Endothelial cell of umbilical vein (primary cell): ENCODE results near the gene RMND5A. TPM values are rescaled to one million over a fixed set of nuclear protein-coding genes. Genes with fewer than 3 reads are reported as not detected.

Source experiments
- BruUV-seq: library from RNA; stranded (reverse); fragments of 400-500 nt; replicated peaks from 2 replicates; lab custom pipeline; 2021; lab: Mats Ljungman, UMichigan
- CTCF ChIA-PET: fragments of 300-600, 350-600 bp; sonication (Branson Sonifier 250); formaldehyde crosslinking; loops from one replicate; lab custom pipeline; 2021; ENCODE audit warnings: antibody characterized with exemption, inconsistent platforms; lab: Charles Lee
- POLR2A ChIA-PET: fragments of 300-600, 350-600 bp; sonication (Branson Sonifier 250); formaldehyde crosslinking; loops from one replicate; lab custom pipeline; 2021; ENCODE audit warnings: antibody characterized with exemption, inconsistent platforms; lab: Charles Lee
- DNase-seq: peaks from one replicate; pipeline ENCODE4 v3.0.0-alpha.2; 2011; ENCODE audit warnings: low read depth, low spot score
- FAIRE-seq: peaks from 2 replicates; lab custom pipeline; 2011; peaks lifted over from hg19 to GRCh38; lab: Jason Lieb, UNC
- H2AFZ ChIP-seq: 2 replicates; pipeline ENCODE4 v1.6.0; 2012; ENCODE audit warnings: low read depth, low read length, control low read depth, inconsistent platforms
- H3K27ac ChIP-seq: 2 replicates; pipeline ENCODE4 v1.5.1; 2011; ENCODE audit warnings: low read depth, mild to moderate bottlenecking, control low read depth, low read length, moderate library complexity; ENCODE audit not compliant: insufficient read depth
- H3K27me3 ChIP-seq, 2 experiments: 2 replicates each; pipeline versions ENCODE4 v1.6.0 to v1.6.1; 2011; ENCODE audit warnings: low read length in 2 of 2, mixed read lengths in 1 of 2; ENCODE audit not compliant: control insufficient read depth in 2 of 2, insufficient read depth in 2 of 2
- H3K36me3 ChIP-seq, 2 experiments: 2 replicates in 1 of 2; 3 replicates in 1 of 2; pipeline ENCODE4 v1.5.1; 2011; ENCODE audit warnings: low read length in 2 of 2, mild to moderate bottlenecking in 1 of 2, moderate library complexity in 1 of 2; ENCODE audit not compliant: control insufficient read depth in 2 of 2, insufficient read depth in 2 of 2; ENCODE audit errors: extremely low read depth in 1 of 2
- H3K4me1 ChIP-seq: 3 replicates; pipeline ENCODE4 v1.5.1; 2011; ENCODE audit warnings: mild to moderate bottlenecking, low read length; ENCODE audit not compliant: control insufficient read depth, insufficient read depth; ENCODE audit errors: extremely low read depth
- H3K4me2 ChIP-seq: 2 replicates; pipeline ENCODE4 v1.6.1; 2011; ENCODE audit warnings: low read length, control low read depth, mixed read lengths; ENCODE audit not compliant: insufficient read depth
- H3K4me3 ChIP-seq, 3 experiments: fragments of 200-600 bp in 1 of 3; sonication (generic), shearing (Covaris generic) in 1 of 3; replicated peaks in 1 of 3; 2 replicates each; pipeline ENCODE4 v1.5.1; 2011 to 2016; ENCODE audit warnings: control low read depth in 3 of 3, low read length in 3 of 3, mild to moderate bottlenecking in 2 of 3, inconsistent platforms in 1 of 3, low read depth in 1 of 3, moderate library complexity in 1 of 3; ENCODE audit not compliant: insufficient read depth in 1 of 3
- H3K79me2 ChIP-seq: 2 replicates; pipeline ENCODE4 v1.6.0; 2012; ENCODE audit warnings: low read length, inconsistent platforms; ENCODE audit not compliant: control insufficient read depth, insufficient read depth
- H3K9ac ChIP-seq: replicated peaks from 2 replicates; pipeline ENCODE3; 2011; ENCODE audit warnings: low read length, control low read depth; ENCODE audit not compliant: insufficient read depth; ENCODE audit errors: extremely low read depth
- H3K9me1 ChIP-seq: replicated peaks from 3 replicates; pipeline ENCODE4 v1.6.0; 2011; ENCODE audit warnings: mild to moderate bottlenecking, low read length; ENCODE audit not compliant: control insufficient read depth, insufficient read depth; ENCODE audit errors: extremely low read depth
- H3K9me3 ChIP-seq: replicated peaks from 2 replicates; pipeline ENCODE4 v1.5.1; 2012; ENCODE audit warnings: low read length, inconsistent platforms; ENCODE audit not compliant: control insufficient read depth, insufficient read depth
- H4K20me1 ChIP-seq: replicated peaks from 2 replicates; pipeline ENCODE3; 2011; ENCODE audit warnings: mild to moderate bottlenecking, low read length; ENCODE audit not compliant: control insufficient read depth, insufficient read depth; ENCODE audit errors: extremely low read depth
- CTCF ChIP-seq, 2 donors: IDR thresholded peaks; 1 replicate in 1 of 2; 2 replicates in 1 of 2; pipeline ENCODE4 v1.5.1; 2011; ENCODE audit warnings: low read length in 2 of 2, mild to moderate bottlenecking in 2 of 2, moderate library complexity in 2 of 2, control low read depth in 1 of 2, inconsistent platforms in 1 of 2, low read depth in 1 of 2; ENCODE audit not compliant: insufficient read depth in 1 of 2; ENCODE audit errors: extremely low read depth in 1 of 2
- EZH2 ChIP-seq: IDR thresholded peaks from 2 replicates; pipeline ENCODE4 v1.6.1; 2012; ENCODE audit warnings: borderline replicate concordance, low read depth, mild to moderate bottlenecking, moderate library complexity, low read length, inconsistent platforms; ENCODE audit not compliant: severe bottlenecking
- FOS ChIP-seq: IDR thresholded peaks from 2 replicates; pipeline ENCODE4 v1.6.1; 2011; ENCODE audit warnings: mild to moderate bottlenecking, low read length, moderate library complexity, borderline replicate concordance; ENCODE audit not compliant: insufficient read depth
- GATA2 ChIP-seq: IDR thresholded peaks from 2 replicates; pipeline ENCODE4 v1.7.0; 2011; ENCODE audit warnings: low read depth, mild to moderate bottlenecking, moderate library complexity, mixed read lengths, low read length; ENCODE audit not compliant: insufficient read length, insufficient read depth
- JUN ChIP-seq: IDR thresholded peaks from 2 replicates; pipeline ENCODE4 v1.6.1; 2011; ENCODE audit warnings: borderline replicate concordance, low read depth; ENCODE audit not compliant: insufficient read length, insufficient read depth
- MAX ChIP-seq: IDR thresholded peaks from 2 replicates; pipeline ENCODE4 v1.6.1; 2011; ENCODE audit not compliant: insufficient read depth, insufficient read length
- MYC ChIP-seq: IDR thresholded peaks from one replicate; pipeline ENCODE4 v1.6.1; 2011; ENCODE audit warnings: mild to moderate bottlenecking, low read depth, low read length
- POLR2A ChIP-seq: IDR thresholded peaks from 2 replicates; pipeline ENCODE4 v1.6.1; 2012; ENCODE audit warnings: low read depth, mild to moderate bottlenecking, control low read depth, low read length
- POLR2AphosphoS5 ChIP-seq: IDR thresholded peaks from 2 replicates; pipeline ENCODE4 v1.6.1; 2012; ENCODE audit warnings: low read depth, mild to moderate bottlenecking, control low read depth, low read length, moderate library complexity; ENCODE audit not compliant: insufficient read depth
- dilution Hi-C: fragments of 300-500 bp; cut with MboI; formaldehyde crosslinking; loops from one replicate; pipeline ENCODE4 v1.15.0; 2019; ENCODE audit warnings: low sequenced_read_pairs; ENCODE audit not compliant: extremely low pct_ligation_motif_present
- intact Hi-C: fragments of 100-400 bp; cut with micrococcal nuclease; formaldehyde crosslinking; loops from one replicate; pipeline ENCODE4 v1.10.0; 2022
- polyA plus RNA-seq, 4 experiments: library from polyadenylated mRNA; depleted of rRNA in 3 of 4; stranded (reverse) in 3 of 4; unstranded in 1 of 4; fragments of >200 nt; gene quantifications; 2 replicates each; pipeline versions ENCODE4 v1.2.1 to v1.2.3, GENCODE V29; 2011 to 2012; ENCODE audit warnings: missing spikeins in 1 of 4
- total RNA-seq: library from RNA; stranded (reverse); gene quantifications from 2 replicates; pipeline ENCODE4 v1.2.3, GENCODE V29; 2021

Gene RMND5A
- total and polyA plus RNA-seq, 2 donors (not counting 3 experiments of a cell fraction or from before 2014, with no cell fraction given): 10.8 to 21.5 TPM

- CTCF ChIA-PET: interaction anchor here (1.0 to 3.7 kb wide), 3 partner anchors 9 to 13 kb away, joined by 3 to 17 read pairs (median 5); no protein-coding TSS in a partner anchor
- BruUV-seq: no TSS peak
- FAIRE-seq: no peak
Observed at GRCh38 chr2:86753606-86754005, 33.5 kb downstream of the RMND5A start.

More at GRCh38 chr2:86753606-86754005, 33.5 kb downstream of the RMND5A start:
- no peak for DNase-seq
- TF ChIP-seq MYC (no peak), JUN (no peak), POLR2A (no peak), GATA2 (no peak), FOS (no peak), MAX (no peak), POLR2AphosphoS5 (no peak), CTCF (IDR thresholded peaks at IDR 0.05; ENCODE audit: extremely low read depth in 1 of 2, insufficient read depth in 1 of 2, low read depth in 1 of 2, low read length in 2 of 2) (no peak), EZH2 (no peak)
- H3K4me2 ChIP-seq: no peak overlapping the region
- intact Hi-C loops (no loop called here), dilution Hi-C loops (no loop called here)
- H3K36me3 ChIP-seq: peaks cover 2% of the 10 kb centered on the region in 2 experiments
- no peaks in the 10 kb centered on the region for H3K4me1 ChIP-seq
- H3K9me3 ChIP-seq: no peaks in the 10 kb centered on the region
- no peak overlapping the region for H2AFZ ChIP-seq
- no peaks in the 10 kb centered on the region for H3K9me1 ChIP-seq
- POLR2A ChIA-PET: interaction anchor here (0.6 kb wide), 1 partner anchor 179 kb away, joined by 5 read pairs; no protein-coding TSS in a partner anchor
- H3K9ac ChIP-seq: no peak overlapping the region
- H3K27me3 ChIP-seq: no peaks in the 10 kb centered on the region
- H3K27ac ChIP-seq: no peak overlapping the region
- H3K4me3 ChIP-seq: no peak overlapping the region
- H4K20me1 ChIP-seq: no peaks in the 10 kb centered on the region
- peaks cover 2% of the 10 kb centered on the region for H3K79me2 ChIP-seq
